ENCODE data around the gene STK32B.

STK32B gene

GRCh38 chr4:5126857-5127256 is 75.6 kb downstream of the STK32B start:
- no peak for DNase-seq

- no peak for DNase-seq
These were observed 76.3 kb downstream of the STK32B start for GRCh38 chr4:5127556-5127955.

GRCh38 chr4:5128569-5128968 is 77.3 kb downstream of the STK32B start:
- no peak for DNase-seq

- DNase-seq = no peak
These were observed 81.9 kb downstream of the STK32B start for GRCh38 chr4:5133201-5133600.

- no peak for DNase-seq
These were observed 82.8 kb downstream of the STK32B start for GRCh38 chr4:5133933-5134594.

GRCh38 chr4:5134620-5135019 is 83.3 kb downstream of the STK32B start:
- no peak for DNase-seq

GRCh38 chr4:5137226-5137625 is 85.9 kb downstream of the STK32B start:
- no peak for DNase-seq

GRCh38 chr4:5137927-5138326 is 86.6 kb downstream of the STK32B start:
- no peak for DNase-seq

GRCh38 chr4:5138389-5138788 is 87.1 kb downstream of the STK32B start:
- no peak for DNase-seq

GRCh38 chr4:5139141-5139540 is 87.9 kb downstream of the STK32B start:
- no peak for DNase-seq

- no peak for DNase-seq
These were observed 90.5 kb downstream of the STK32B start for GRCh38 chr4:5141802-5142201.

- DNase-seq = no peak
These were observed 91.4 kb downstream of the STK32B start for GRCh38 chr4:5142726-5143125.

GRCh38 chr4:5143306-5143861 is 92.1 kb downstream of the STK32B start:
- no peak for DNase-seq

- no peak for DNase-seq
These were observed 92.7 kb downstream of the STK32B start for GRCh38 chr4:5143940-5144339.

- no peak for DNase-seq
These were observed 93.1 kb downstream of the STK32B start for GRCh38 chr4:5144384-5144783.

- DNase-seq = no peak
These were observed 95.0 kb downstream of the STK32B start for GRCh38 chr4:5146248-5146647.

- no peak for DNase-seq
These were observed 101.2 kb downstream of the STK32B start for GRCh38 chr4:5152521-5152920.

- no peak for DNase-seq
These were observed 105.4 kb downstream of the STK32B start for GRCh38 chr4:5156682-5157081.

- no peak for DNase-seq
These were observed 106.8 kb downstream of the STK32B start for GRCh38 chr4:5157791-5158770.

GRCh38 chr4:5158825-5159224 is 107.5 kb downstream of the STK32B start:
- no peak for DNase-seq

- DNase-seq = no peak
These were observed 109.4 kb downstream of the STK32B start for GRCh38 chr4:5160668-5161067.

- DNase-seq = no peak
These were observed 111.7 kb downstream of the STK32B start for GRCh38 chr4:5162909-5163508.

GRCh38 chr4:5164221-5164912 is 113.1 kb downstream of the STK32B start:
- DNase-seq = no peak
